Transverse colon (tissue), 4 donors: ENCODE results near the gene DAND5. TPM values are rescaled to one million over a fixed set of nuclear protein-coding genes. Genes with fewer than 3 reads are reported as not detected.

Experiments used
- DNase-seq: peaks from one replicate; pipeline ENCODE4 v3.0.0-alpha.2; 2019
- H3K27ac ChIP-seq, 4 donors: fragments of 200-600 bp; sonication (generic); 2 replicates each; pipeline ENCODE4 v1.5.1; 2016 to 2018; ENCODE audit warnings: inconsistent platforms in 4 of 4
- H3K27me3 ChIP-seq: fragments of 200-600 bp; sonication (generic); 2 replicates; pipeline ENCODE4 v1.5.1; 2017; ENCODE audit warnings: inconsistent platforms
- H3K36me3 ChIP-seq, 4 donors: fragments of 200-600 bp; sonication (generic); 2 replicates each; pipeline ENCODE4 v1.5.1; 2017 to 2019; ENCODE audit warnings: inconsistent platforms in 4 of 4
- H3K4me1 ChIP-seq, 4 donors: fragments of 200-600 bp; sonication (generic); 2 replicates each; pipeline ENCODE4 v1.5.1; 2017 to 2020; ENCODE audit warnings: inconsistent platforms in 4 of 4
- H3K4me3 ChIP-seq, 4 donors: fragments of 200-600 bp; sonication (generic); 1 replicate in 1 of 4; 2 replicates in 3 of 4; pipeline versions ENCODE4 v1.5.1 to v1.6.1; 2017 to 2019; ENCODE audit warnings: inconsistent platforms in 4 of 4
- H3K9me3 ChIP-seq, 2 donors: fragments of 200-600 bp; sonication (generic); 2 replicates each; pipeline ENCODE4 v1.5.1; 2017 to 2019; ENCODE audit warnings: inconsistent platforms in 2 of 2
- CTCF ChIP-seq, 5 experiments: fragments of 200-600 bp in 3 of 5; fragments of 450-650 bp in 2 of 5; sonication (generic) in 3 of 5; IDR thresholded peaks; 1 replicate in 2 of 5; 2 replicates in 3 of 5; pipeline ENCODE4 v1.5.1; 2016 to 2017; ENCODE audit warnings: antibody characterized with exemption in 5 of 5, inconsistent platforms in 3 of 5, mild to moderate bottlenecking in 2 of 5, moderate library complexity in 1 of 5
- EP300 ChIP-seq: sonication (generic); formaldehyde crosslinking; IDR thresholded peaks from one replicate; pipeline ENCODE4 v1.6.1; 2017; ENCODE audit warnings: antibody characterized with exemption, low read depth
- POLR2A ChIP-seq: fragments of 450-650 bp; IDR thresholded peaks from one replicate; pipeline ENCODE4 v1.6.1; 2016; ENCODE audit warnings: antibody characterized with exemption, mild to moderate bottlenecking, moderate library complexity
- POLR2AphosphoS5 ChIP-seq, 3 donors: sonication (generic); formaldehyde crosslinking; IDR thresholded peaks; one replicate each; pipeline ENCODE4 v1.6.1; 2016; ENCODE audit warnings: antibody characterized with exemption in 3 of 3
- WGBS, 2 donors: methylation state at CpG; one replicate each; pipeline ENCODE4 v1.1.5; 2018; ENCODE audit warnings: low coverage in 1 of 2; 5-methylcytosine and 5-hydroxymethylcytosine counted together
- in situ Hi-C, 4 donors: fragments of 200-750 bp; cut with MboI; loops; one replicate each; pipeline versions ENCODE4 v1.15.0 to v1.15.1; 2017; ENCODE audit warnings: low sequenced_read_pairs in 3 of 4, low pct_ligation_motif_present in 1 of 4, low pct_unique_long_range_greater_than_20kb in 1 of 4
- intact Hi-C: fragments of 100-400 bp; cut with DNase I; formaldehyde crosslinking; loops from one replicate; pipeline ENCODE4 v1.15.1; 2023; ENCODE audit warnings: low total_unique reads
- total RNA-seq, 4 donors: library from RNA; depleted of rRNA; stranded (reverse); fragments of >200 nt; gene quantifications; one replicate each; pipeline ENCODE4 v1.1.0, GENCODE V29; 2016

DAND5 gene
- total RNA-seq, 4 donors from 2014 or later = 0.27 to 0.32 TPM; not detected in 2

GRCh38 chr19:13004273-13004672, 34.9 kb downstream of the DAND5 start:
- in situ Hi-C loops = no loop called here

GRCh38 chr19:13005253-13005652, 35.9 kb downstream of the DAND5 start:
- Histone ChIP-seq H3K27ac (peak overlapping the region; percentile 2 to 91 (median 83)), H3K4me1 (peaks cover 39 to 83% (median 64%) of the 10 kb centered on the region in 4 donors), H3K36me3 (no peaks in the 10 kb centered on the region), H3K27me3 (no peaks in the 10 kb centered on the region), H3K4me3 (no peak overlapping the region), H3K9me3 (no peaks in the 10 kb centered on the region)
- WGBS, 2 donors = 71 to 84% methylated on average over 3 to 4 of the region's 4 CpGs
- no peak for DNase-seq
- TF ChIP-seq POLR2AphosphoS5 (IDR thresholded peaks at IDR 0.05) (no peak), POLR2A (no peak), CTCF (IDR thresholded peaks at IDR 0.05) (no peak), EP300 (no peak)
- intact Hi-C loops (no loop called here), in situ Hi-C loops (no loop called here)

More at GRCh38 chr19:13004273-13004672, 34.9 kb downstream of the DAND5 start:
- intact Hi-C loops = no loop called here
- Histone ChIP-seq H3K9me3 (no peaks in the 10 kb centered on the region), H3K27ac (peak overlapping the region; percentile 2 to 91 (median 89)), H3K36me3 (no peaks in the 10 kb centered on the region), H3K4me1 (peaks cover 31 to 75% (median 58%) of the 10 kb centered on the region in 4 donors), H3K4me3 (no peak overlapping the region), H3K27me3 (no peaks in the 10 kb centered on the region)
- DNase-seq = peak; percentile 66
- TF ChIP-seq POLR2AphosphoS5 (IDR thresholded peaks at IDR 0.05) = no peak
- no peak for TF ChIP-seq POLR2A
- no peak for TF ChIP-seq EP300
- no peak for TF ChIP-seq CTCF (IDR thresholded peaks at IDR 0.05)
- 20 to 49% methylated on average over 2 to 7 of the region's 7 CpGs for WGBS, 2 donors

- no peaks in the 10 kb centered on the region for H3K9me3 ChIP-seq
- no peaks in the 10 kb centered on the region for H3K27me3 ChIP-seq
- WGBS, 2 donors = 67% methylated on average over 12 of the region's 12 CpGs; no CpG with 5 or more reads in 1 of the 2 donors
- peaks cover 41 to 83% (median 68%) of the 10 kb centered on the region in 4 donors for H3K4me1 ChIP-seq
- no peak for TF ChIP-seq POLR2AphosphoS5 (IDR thresholded peaks at IDR 0.05)
- no peak for TF ChIP-seq POLR2A
- no peak for TF ChIP-seq EP300
- no peak for TF ChIP-seq CTCF (IDR thresholded peaks at IDR 0.05)
- peak overlapping the region; percentile 70 to 91 (median 83) for H3K27ac ChIP-seq
- H3K36me3 ChIP-seq = no peaks in the 10 kb centered on the region
- in situ Hi-C loops (no loop called here), intact Hi-C loops (no loop called here)
- no peak for DNase-seq
- H3K4me3 ChIP-seq = no peak overlapping the region
Measured at GRCh38 chr19:13005861-13006370, 36.5 kb downstream of the DAND5 start.

- no peak for DNase-seq
- H3K27me3 ChIP-seq = peaks cover 5% of the 10 kb centered on the region
- intact Hi-C loops (no loop called here), in situ Hi-C loops (no loop called here)
- H3K4me3 ChIP-seq = no peak overlapping the region
- 72 to 78% methylated on average over 9 to 28 of the region's 28 CpGs for WGBS, 2 donors
- H3K9me3 ChIP-seq = no peaks in the 10 kb centered on the region
- peak overlapping the region; percentile 70 to 91 (median 83) for H3K27ac ChIP-seq
- H3K4me1 ChIP-seq = peaks cover 41 to 81% (median 72%) of the 10 kb centered on the region in 4 donors
- TF ChIP-seq POLR2A (no peak), CTCF (IDR thresholded peaks at IDR 0.05) (no peak), POLR2AphosphoS5 (IDR thresholded peaks at IDR 0.05) (no peak), EP300 (no peak)
- no peaks in the 10 kb centered on the region for H3K36me3 ChIP-seq
Measured at GRCh38 chr19:13006431-13007281, 37.3 kb downstream of the DAND5 start.
